NCI-H1694 (cell line): Measurements from ENCODE around the gene PM20D2.

ENCODE experiments used
- DNase-seq: peaks from one replicate; lab custom pipeline; 2025; lab: John Stamatoyannopoulos, UW

Gene PM20D2

GRCh38 chr6:89145091-89145955 lies 532 bp upstream of the PM20D2 start:
- DNase-seq: no peak

- no peak for DNase-seq
Observed at GRCh38 chr6:89146718-89147700, 1.2 kb downstream of the PM20D2 start.

- no peak for DNase-seq
Observed at GRCh38 chr6:89148016-89148750, 2.3 kb downstream of the PM20D2 start.

- no peak for DNase-seq
Observed at GRCh38 chr6:89154131-89154530, 8.3 kb downstream of the PM20D2 start.

- no peak for DNase-seq
Observed at GRCh38 chr6:89160331-89161092, 14.7 kb downstream of the PM20D2 start.

- no peak for DNase-seq
Observed at GRCh38 chr6:89161326-89162046, 15.6 kb downstream of the PM20D2 start.

- no peak for DNase-seq
Observed at GRCh38 chr6:89162047-89162371, 16.2 kb downstream of the PM20D2 start.

GRCh38 chr6:89172131-89172530 lies 26.3 kb downstream of the PM20D2 start:
- DNase-seq: no peak

- DNase-seq: no peak
Observed at GRCh38 chr6:89173634-89174033, 27.8 kb downstream of the PM20D2 start.

- no peak for DNase-seq
Observed at GRCh38 chr6:89180112-89180511, 34.3 kb downstream of the PM20D2 start.

- DNase-seq: peak; percentile 16
Observed at GRCh38 chr6:89180971-89181370, 35.1 kb downstream of the PM20D2 start.

- DNase-seq: no peak
Observed at GRCh38 chr6:89183294-89183693, 37.4 kb downstream of the PM20D2 start.

GRCh38 chr6:89184344-89184743 lies 38.5 kb downstream of the PM20D2 start:
- no peak for DNase-seq

- no peak for DNase-seq
Observed at GRCh38 chr6:89186762-89187161, 40.9 kb downstream of the PM20D2 start.

GRCh38 chr6:89187504-89187903 lies 41.6 kb downstream of the PM20D2 start:
- DNase-seq: no peak

- no peak for DNase-seq
Observed at GRCh38 chr6:89190741-89191140, 44.9 kb downstream of the PM20D2 start.

- DNase-seq: no peak
Observed at GRCh38 chr6:89194559-89194958, 48.7 kb downstream of the PM20D2 start.

GRCh38 chr6:89197141-89197540 lies 51.3 kb downstream of the PM20D2 start:
- DNase-seq: no peak

- no peak for DNase-seq
Observed at GRCh38 chr6:89198235-89198634, 52.4 kb downstream of the PM20D2 start.

GRCh38 chr6:89199579-89199978 lies 53.7 kb downstream of the PM20D2 start:
- no peak for DNase-seq

GRCh38 chr6:89200706-89201215 lies 54.9 kb downstream of the PM20D2 start:
- no peak for DNase-seq
